Glomerular endothelial cell (primary cell): Measurements from ENCODE around the gene SERPINB5. TPM values are rescaled to one million over a fixed set of nuclear protein-coding genes. Genes with fewer than 3 reads are reported as not detected.

ENCODE experiments used
- DNase-seq: peaks from one replicate; pipeline ENCODE4 v3.0.0-alpha.2; 2011; ENCODE audit warnings: low read depth, low spot score; ENCODE audit errors: extremely low read depth
- total RNA-seq: library from RNA; depleted of rRNA; stranded (reverse); fragments of >200 nt; gene quantifications from 2 replicates; pipeline ENCODE4 v1.2.3, GENCODE V29; 2015

Gene SERPINB5
- total RNA-seq, 1 donor from 2014 or later = not detected

DNA sequence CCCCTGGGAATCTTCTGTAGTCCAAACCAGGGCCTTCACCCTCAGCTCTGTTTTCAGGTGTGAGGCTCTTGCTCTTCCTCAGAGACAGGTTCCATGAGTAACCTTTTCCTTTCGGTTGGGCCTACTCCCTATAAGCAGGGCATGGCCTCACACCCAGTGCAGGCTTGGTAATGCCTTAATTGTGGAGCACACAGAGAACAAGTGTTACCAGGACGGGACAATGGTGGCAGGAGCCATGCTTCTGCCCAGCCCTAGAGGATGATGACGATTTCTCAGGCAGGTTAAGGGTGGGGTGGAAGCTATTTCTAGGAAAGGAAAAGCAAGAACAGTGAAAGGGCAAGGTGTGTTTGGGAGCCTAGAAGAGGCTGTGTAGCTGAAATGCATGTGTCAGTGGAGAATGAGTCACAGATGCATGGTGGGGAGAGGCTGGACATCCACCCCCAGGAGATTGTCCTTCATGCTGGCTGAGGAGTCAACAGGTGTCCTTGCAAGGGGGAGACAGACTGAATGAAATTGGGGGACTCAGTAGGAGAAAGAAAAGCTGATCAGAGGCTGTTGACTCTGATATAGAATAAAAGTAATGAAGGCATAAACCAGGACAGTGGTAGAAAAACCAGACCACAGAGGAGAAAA lies 43.4 kb downstream of the SERPINB5 start:
- DNase-seq = no peak

DNA sequence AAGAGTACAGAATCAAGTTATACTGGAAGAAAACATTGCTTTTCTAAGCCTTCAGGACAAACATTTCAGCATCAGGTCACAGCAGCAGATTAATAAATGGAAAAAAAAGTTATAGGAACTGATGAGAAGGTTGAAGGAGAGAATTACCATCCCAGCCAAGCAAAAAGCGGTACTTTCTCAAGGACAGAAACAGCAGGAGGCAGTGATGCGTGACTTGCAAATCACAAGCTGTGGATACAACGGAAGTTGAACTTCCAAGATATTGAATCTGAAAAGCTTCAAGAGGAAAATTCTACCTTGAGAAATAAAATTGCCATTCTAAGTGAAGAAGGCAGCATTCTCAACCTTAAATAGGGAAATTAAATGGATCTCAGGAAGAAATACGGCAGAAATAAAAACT lies 46.9 kb downstream of the SERPINB5 start:
- DNase-seq = no peak

DNA sequence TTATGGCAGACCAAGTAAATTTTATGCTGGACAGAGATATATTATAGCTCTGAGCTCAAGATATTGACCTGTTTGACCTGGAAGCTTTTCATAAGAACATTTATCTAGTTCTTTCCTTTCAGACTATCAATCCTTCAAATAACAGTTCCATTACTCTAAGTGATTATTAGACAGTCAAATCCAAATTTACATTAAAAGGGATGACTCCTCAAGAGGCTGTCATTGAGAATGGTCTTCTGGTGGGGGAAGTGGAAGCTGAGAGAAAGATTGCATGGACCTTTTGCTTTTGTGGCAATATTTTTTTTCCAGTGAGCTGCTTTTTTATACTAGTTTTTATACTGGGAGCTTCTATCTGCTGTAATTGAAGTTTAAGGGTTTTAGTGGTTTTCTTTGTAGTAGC lies 50.5 kb downstream of the SERPINB5 start:
- no peak for DNase-seq

DNA sequence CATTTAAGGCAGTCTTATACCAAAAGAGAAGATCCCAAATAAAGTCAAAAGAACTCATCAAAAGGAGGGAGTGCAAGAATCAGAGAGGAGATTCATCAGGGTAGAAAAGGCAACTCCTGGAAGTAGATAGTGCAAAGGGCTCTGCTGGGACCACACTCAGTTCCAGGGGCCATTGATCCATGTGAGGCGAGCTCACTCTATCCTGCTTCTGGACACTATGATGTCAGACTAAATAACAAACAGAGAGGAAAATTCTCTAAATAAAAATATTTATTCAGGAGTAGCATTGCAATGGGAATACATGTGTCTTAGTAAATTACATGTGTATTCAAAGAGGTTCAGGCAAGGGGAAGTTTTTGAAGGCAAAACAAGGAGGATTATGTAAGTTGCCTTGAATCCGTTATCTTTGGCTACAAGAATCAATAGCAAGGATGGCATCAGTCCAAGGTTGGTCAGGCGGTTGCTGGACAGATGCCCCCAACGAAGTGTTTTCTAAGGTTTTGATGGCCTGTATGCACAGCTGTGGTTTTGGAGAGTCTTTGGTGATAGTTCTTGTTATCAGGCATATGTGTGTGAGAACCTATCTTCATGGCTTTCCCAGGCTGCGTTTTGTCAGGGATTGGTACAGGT lies 52.2 kb downstream of the SERPINB5 start:
- DNase-seq = no peak

DNA sequence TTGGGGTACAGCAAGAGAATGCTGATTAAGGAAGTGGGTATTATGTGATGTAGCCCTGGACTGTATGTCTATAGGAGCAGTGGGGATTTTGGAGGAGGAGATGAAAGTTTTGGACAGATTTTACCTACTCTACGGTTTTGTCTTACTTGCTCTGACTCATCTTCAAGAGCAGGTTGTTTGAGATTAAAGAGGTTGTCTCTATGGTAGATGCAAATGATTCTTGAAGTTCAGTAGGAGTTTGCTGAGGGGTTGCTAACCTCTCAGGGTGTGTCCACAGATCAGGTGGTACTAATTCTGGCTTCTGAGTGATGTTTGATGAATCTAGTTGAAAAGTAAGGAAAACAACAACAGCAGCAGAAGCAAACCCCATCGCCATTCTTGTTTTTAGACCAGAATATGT lies 55.7 kb downstream of the SERPINB5 start:
- DNase-seq = no peak

DNA sequence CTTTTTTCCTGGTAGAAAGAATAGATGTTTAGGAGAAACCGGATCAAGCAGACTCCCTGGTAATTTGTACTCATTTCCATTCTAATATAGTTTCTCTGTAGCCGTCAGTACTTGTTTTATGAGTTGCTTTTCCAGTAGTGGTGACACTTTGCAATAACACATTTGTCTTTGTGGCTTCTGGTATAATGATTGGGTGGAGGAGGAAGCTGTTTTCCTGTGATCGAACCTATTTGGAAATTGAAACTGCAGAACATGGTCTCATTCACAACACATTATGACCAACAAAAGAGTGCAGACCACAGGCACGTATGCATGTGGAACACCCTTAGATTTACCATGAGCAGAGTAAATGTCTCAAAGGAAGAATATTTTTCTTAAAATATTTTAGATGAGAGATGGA lies 57.9 kb downstream of the SERPINB5 start:
- DNase-seq = no peak

DNA sequence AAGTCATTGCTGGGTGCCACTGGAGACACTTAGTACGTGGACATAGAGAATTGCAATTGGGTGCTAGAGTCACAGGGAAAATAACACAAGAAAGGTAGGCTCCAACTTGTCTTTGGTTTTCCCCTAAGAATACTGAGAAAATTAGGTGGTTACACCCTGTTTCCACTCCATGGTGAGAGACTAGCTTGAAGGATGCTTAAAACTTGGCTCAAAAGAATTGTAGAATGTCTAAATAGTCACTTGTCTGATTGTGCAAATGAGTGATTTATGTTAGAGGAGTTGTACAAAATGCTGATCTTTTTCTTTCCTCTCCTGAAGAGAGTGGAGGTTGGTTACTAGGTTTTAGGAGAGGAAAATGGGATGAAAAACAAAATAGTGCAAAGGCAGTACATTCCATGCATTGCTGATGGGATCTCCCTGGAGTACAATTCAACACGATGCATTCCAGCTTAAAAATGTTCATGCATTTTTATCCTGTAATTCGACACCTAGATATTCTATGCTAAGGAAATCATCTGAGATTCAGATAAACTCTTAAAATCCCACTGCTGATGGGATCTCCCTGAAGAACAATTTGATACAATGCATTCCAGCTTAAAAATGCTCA lies 63.2 kb downstream of the SERPINB5 start:
- no peak for DNase-seq

DNA sequence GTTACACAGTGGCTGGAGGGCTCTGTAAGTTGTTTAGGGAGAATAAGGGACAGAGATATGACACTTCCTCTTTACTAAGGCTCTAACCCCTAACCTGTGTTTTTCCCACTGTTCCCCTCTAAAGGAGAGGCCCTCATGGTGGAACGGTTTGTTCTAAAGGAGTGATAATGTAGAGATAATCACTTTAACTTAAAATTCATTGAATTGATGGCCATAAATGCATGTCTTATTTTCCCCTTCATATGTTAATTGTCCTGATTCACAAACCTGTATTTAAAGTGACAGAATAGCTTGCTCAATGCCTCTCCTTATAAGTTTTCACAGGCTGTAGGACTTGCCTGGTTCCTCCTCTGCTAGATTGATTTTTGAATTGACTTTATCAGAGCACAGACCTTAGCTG lies 65.3 kb downstream of the SERPINB5 start, which contains the start of gene SERPINB12:
TSS of gene SERPINB12 (plus strand) at position 301 of the 400 bp plus-strand sequence. CDS start 13,791 bp downstream, outside the sequence.
- no peak for DNase-seq

DNA sequence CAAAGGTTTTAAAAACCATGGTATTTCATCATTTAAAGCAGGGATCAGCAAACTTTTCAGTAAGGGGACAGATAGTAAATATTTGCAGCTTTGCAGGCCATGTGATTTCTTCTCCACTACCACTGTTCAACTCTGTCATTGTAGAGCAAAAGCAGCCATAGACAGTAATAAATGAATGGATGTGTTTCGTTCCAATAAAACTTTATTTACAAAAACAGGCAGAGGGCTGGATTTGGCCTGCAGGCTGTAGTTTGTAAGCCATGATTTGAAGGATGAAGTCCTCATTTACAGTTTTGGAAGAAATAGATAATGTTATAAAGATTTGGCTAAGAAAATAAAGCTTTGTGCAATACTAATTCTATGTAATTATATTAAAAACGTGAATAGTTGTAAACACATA lies 67.3 kb downstream of the SERPINB5 start:
- DNase-seq = no peak

DNA sequence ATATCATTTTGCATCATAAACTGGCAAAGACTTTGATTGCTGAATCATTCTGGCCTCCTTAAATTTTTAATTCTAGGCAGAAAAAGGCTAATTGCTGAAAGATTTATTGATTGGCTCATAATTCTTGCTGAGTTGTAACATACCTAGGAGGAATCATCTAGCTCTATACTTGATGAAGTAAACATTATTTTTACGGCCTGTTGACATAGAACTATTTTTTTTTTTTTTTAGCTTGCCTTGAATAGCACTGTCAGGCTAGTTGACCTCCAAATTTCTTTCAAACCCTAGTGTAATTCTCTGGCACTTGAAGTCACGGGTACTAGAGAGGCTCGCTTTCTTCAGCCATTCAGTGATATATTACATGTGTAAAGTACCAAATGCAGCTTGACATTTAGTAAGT lies 68.2 kb downstream of the SERPINB5 start:
- no peak for DNase-seq

DNA sequence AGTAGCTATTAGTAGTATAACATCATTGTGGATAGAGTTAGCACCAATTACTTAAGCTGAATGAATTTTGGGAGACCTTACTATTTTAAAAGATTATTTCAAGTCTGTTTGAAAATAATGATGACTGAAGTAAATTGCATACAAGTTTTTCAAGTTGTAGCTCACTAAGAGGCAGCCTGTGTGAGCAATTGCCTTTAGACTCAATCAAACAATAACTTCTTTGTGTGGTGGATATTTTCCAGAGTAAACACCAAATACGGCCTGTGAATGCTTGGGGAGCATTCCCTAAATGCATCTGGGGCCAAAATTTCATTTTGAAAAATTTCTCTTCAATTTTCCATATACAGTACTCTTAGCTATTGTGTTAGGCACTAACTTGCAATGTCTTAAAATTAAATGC lies 73.3 kb downstream of the SERPINB5 start:
- no peak for DNase-seq

DNA sequence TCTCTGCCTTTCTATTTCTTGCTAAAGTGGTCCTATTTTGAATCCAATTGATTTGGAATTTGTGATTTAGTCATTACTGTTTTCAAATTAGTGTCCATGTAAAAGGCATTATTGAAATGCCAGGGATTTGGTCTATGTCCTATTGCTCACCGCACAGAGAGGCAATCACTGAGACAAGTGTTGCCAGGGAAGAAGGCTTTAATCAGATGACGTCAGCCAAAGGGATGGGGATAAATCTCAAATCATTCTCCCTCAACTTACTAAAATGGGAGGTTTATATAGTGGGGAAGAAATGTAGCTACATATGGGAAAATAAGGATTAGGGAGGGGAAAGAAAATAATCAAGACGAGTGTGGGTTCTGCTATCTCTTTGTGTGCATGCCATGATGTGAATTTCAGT lies 75.0 kb downstream of the SERPINB5 start:
- DNase-seq = no peak

DNA sequence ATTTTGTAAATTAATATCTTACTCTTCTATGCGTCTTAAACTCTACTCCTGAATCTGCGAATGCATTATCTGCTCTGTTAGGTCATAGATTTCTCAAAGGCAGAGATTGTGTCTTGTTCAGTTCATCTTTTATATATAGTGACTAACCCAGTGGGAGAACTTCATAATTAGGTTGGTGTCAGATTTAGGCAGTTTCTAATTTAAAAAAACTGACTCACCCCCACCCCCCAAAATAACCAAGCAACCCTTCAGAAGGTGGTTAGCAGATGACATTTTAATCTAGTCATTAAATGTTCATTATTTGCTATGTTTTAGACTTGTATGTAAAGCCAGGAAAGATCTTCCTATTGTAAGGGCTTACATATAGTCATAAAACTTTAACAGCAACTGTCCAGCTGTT lies 75.8 kb downstream of the SERPINB5 start:
- DNase-seq = no peak

DNA sequence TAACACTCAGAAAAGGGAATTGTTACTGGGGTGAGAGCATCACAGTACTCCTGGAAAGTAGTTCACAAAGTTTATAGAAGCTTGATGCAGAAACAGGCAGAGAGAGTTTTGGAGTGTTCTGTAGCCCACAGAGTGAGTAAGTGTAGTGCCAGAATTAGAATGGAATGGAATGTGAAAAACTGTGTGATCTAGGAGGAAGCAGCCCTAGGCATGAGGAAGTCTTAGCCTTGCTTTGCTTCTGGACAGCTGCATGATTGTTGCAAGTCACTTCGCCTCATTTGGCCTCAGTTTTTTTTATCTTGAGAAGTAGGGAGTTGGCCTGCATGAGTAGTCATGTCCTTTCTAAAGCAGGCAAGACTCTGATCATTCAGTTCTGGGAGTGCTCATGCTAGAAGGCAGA lies 76.3 kb downstream of the SERPINB5 start:
- no peak for DNase-seq

Other genes starting within 250 kb of the SERPINB5 start
- 2.2 and 6.0 TPM in 2 replicates for gene BCL2, start 157.2 kb upstream of the SERPINB5 start, total RNA-seq
- gene KDSR, start 109.8 kb upstream of the SERPINB5 start, total RNA-seq = 37.1 and 57.8 TPM in 2 replicates
- gene VPS4B, start 54.5 kb upstream of the SERPINB5 start, total RNA-seq = 36.9 and 39.1 TPM in 2 replicates
- not detected in 2 replicates for gene SERPINB12, start 65.4 kb downstream of the SERPINB5 start, total RNA-seq
- not detected in 2 replicates for gene SERPINB13, start 110.4 kb downstream of the SERPINB5 start, total RNA-seq
- not detected in 2 replicates for gene SERPINB4, start 167.3 kb downstream of the SERPINB5 start, total RNA-seq
- gene SERPINB3, start 184.9 kb downstream of the SERPINB5 start, total RNA-seq = not detected in 2 replicates
- gene SERPINB11, start 226.0 kb downstream of the SERPINB5 start, total RNA-seq = not detected in 2 replicates